ENCODE measurements around the gene NT5C1A. TPM values are rescaled to one million over a fixed set of nuclear protein-coding genes. Genes with fewer than 3 reads are reported as not detected.

Gene NT5C1A
- total RNA-seq, 2 experiments from 2014 or later, result not detected

DNA sequence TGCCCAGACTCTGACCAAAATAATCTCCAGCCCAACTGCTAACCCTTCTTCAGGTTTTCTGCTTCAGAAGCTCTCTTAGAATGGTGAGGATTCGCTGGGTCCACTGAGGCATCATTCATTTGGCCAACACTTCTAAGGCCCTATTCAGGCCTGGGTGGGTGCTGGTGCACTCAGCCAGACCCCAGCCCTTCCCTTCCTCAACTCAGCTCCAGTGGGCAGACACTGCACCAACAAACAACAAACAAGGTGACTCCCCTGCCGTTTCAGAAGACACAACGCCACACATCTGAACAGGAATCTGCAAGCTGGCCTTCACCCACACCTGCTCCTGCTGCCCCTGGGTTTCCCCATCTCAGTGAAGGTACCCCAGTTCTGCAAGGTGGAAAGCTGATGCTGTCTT is 38.5 kb downstream of the NT5C1A start:
- no TSS peak for BruUV-seq (replicated peaks)
- no peaks in the 10 kb centered on the region for H3K9me2 ChIP-seq (ENCODE audit: insufficient read depth, low read length)
- no peaks in the 10 kb centered on the region for H4K20me1 ChIP-seq (ENCODE audit: insufficient read depth, low read length)
- no peak overlapping the region for H3K27ac ChIP-seq (ENCODE audit: low read depth, low read length, poor library complexity, severe bottlenecking)
- H3K79me2 ChIP-seq (ENCODE audit: insufficient read depth, low read depth, low read length), result no peaks in the 10 kb centered on the region
- DNase-seq (ENCODE audit: low spot score), result no peak
- no peaks in the 10 kb centered on the region for H3K36me3 ChIP-seq (ENCODE audit: insufficient read depth, low read length)
- intact Hi-C loops (cut with micrococcal nuclease; ENCODE audit: unreplicated experiment), result no loop called here
- H2AFZ ChIP-seq (ENCODE audit: low read length), result no peak overlapping the region
- no peaks in the 10 kb centered on the region for H3K4me1 ChIP-seq (ENCODE audit: insufficient read depth, low read length, poor library complexity, severe bottlenecking)
- no peaks in the 10 kb centered on the region for H3K9me3 ChIP-seq (ENCODE audit: low read length)
- POLR2A ChIA-PET, result no interaction called here
- no peak overlapping the region for H3K4me3 ChIP-seq (ENCODE audit: low read depth, low read length, poor library complexity, severe bottlenecking)
- no peak for TF ChIP-seq EZH2phosphoT487 (IDR thresholded peaks at IDR 0.05; ENCODE audit: borderline replicate concordance, low read depth, low read length)
- TF ChIP-seq, protein P1, sequence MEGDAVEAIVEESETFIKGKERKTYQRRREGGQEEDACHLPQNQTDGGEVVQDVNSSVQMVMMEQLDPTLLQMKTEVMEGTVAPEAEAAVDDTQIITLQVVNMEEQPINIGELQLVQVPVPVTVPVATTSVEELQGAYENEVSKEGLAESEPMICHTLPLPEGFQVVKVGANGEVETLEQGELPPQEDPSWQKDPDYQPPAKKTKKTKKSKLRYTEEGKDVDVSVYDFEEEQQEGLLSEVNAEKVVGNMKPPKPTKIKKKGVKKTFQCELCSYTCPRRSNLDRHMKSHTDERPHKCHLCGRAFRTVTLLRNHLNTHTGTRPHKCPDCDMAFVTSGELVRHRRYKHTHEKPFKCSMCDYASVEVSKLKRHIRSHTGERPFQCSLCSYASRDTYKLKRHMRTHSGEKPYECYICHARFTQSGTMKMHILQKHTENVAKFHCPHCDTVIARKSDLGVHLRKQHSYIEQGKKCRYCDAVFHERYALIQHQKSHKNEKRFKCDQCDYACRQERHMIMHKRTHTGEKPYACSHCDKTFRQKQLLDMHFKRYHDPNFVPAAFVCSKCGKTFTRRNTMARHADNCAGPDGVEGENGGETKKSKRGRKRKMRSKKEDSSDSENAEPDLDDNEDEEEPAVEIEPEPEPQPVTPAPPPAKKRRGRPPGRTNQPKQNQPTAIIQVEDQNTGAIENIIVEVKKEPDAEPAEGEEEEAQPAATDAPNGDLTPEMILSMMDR (conservative IDR thresholded peaks at IDR 0.05; ENCODE audit: low read length), result no peak
- CTCF ChIA-PET (ENCODE audit: unreplicated experiment), result no interaction called here
- no peak overlapping the region for H3K4me2 ChIP-seq (ENCODE audit: low read length)

DNA sequence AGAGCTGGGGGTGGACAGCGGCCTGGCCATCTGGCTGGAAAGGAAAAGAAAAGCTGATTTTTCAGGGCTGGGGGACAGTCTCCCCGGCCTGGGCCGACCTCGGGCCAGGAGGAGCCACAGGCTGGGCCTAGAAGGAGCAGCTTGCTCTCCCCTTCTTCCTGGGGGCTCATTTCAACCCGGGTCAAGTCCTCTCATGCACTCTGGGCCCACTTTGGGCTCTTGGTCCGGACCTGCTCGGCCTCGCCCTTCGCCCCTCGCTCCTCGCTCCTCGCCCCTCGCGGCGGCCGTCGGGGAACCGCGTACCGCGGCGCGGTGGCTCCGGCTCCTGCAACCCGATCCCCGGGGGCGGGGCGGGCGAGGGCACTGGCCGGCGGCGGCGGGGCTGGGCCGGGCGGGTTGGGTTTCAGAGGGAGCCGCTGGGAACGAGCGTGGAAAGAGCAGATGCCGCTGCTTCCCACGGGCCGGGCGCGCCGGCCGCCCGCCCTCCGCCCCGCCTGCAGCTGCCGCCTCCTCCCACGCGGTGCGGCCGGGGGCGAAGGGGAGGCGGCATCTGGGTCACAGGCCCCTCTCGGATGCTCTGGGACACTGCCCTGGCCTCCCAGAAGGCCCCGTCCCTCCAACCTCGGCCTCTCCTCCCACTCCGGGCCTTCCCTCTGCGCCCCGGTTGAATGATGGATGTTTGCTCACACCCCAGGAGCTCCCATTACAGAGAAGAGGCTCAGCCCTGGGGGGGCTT is 39.1 kb downstream of the NT5C1A start:
- Histone ChIP-seq H4K20me1 (ENCODE audit: insufficient read depth, low read length) (no peaks in the 10 kb centered on the region), H3K4me1 (ENCODE audit: insufficient read depth, low read length, poor library complexity, severe bottlenecking) (no peaks in the 10 kb centered on the region), H3K36me3 (ENCODE audit: insufficient read depth, low read length) (no peaks in the 10 kb centered on the region), H3K79me2 (ENCODE audit: insufficient read depth, low read depth, low read length) (no peaks in the 10 kb centered on the region), H3K4me3 (ENCODE audit: low read depth, low read length, poor library complexity, severe bottlenecking) (no peak overlapping the region), H3K4me2 (ENCODE audit: low read length) (no peak overlapping the region), H3K9me2 (ENCODE audit: insufficient read depth, low read length) (no peaks in the 10 kb centered on the region), H3K27ac (ENCODE audit: low read depth, low read length, poor library complexity, severe bottlenecking) (no peak overlapping the region), H3K9me3 (ENCODE audit: low read length) (no peaks in the 10 kb centered on the region), H2AFZ (ENCODE audit: low read length) (no peak overlapping the region)
- intact Hi-C loops (cut with micrococcal nuclease; ENCODE audit: unreplicated experiment), result no loop called here
- DNase-seq (ENCODE audit: low spot score), result no peak
- no TSS peak for BruUV-seq (replicated peaks)
- CTCF ChIA-PET (ENCODE audit: unreplicated experiment), result no interaction called here
- TF ChIP-seq, protein P1 (conservative IDR thresholded peaks at IDR 0.05; ENCODE audit: low read length), result no peak
- TF ChIP-seq EZH2phosphoT487 (IDR thresholded peaks at IDR 0.05; ENCODE audit: borderline replicate concordance, low read depth, low read length), result no peak
- POLR2A ChIA-PET, result no interaction called here

- Histone ChIP-seq H3K9me2 (ENCODE audit: insufficient read depth, low read length) (no peaks in the 10 kb centered on the region), H2AFZ (ENCODE audit: low read length) (no peak overlapping the region), H3K36me3 (ENCODE audit: insufficient read depth, low read length) (no peaks in the 10 kb centered on the region), H3K4me2 (ENCODE audit: low read length) (no peak overlapping the region), H4K20me1 (ENCODE audit: insufficient read depth, low read length) (no peaks in the 10 kb centered on the region), H3K9me3 (ENCODE audit: low read length) (no peaks in the 10 kb centered on the region), H3K27ac (ENCODE audit: low read depth, low read length, poor library complexity, severe bottlenecking) (no peak overlapping the region), H3K4me1 (ENCODE audit: insufficient read depth, low read length, poor library complexity, severe bottlenecking) (no peaks in the 10 kb centered on the region), H3K79me2 (ENCODE audit: insufficient read depth, low read depth, low read length) (no peaks in the 10 kb centered on the region), H3K4me3 (ENCODE audit: low read depth, low read length, poor library complexity, severe bottlenecking) (no peak overlapping the region)
- CTCF ChIA-PET (ENCODE audit: unreplicated experiment), result no interaction called here
- no peak for DNase-seq (ENCODE audit: low spot score)
- POLR2A ChIA-PET, result no interaction called here
- BruUV-seq (replicated peaks), result no TSS peak
- intact Hi-C loops (cut with micrococcal nuclease; ENCODE audit: unreplicated experiment), result no loop called here
- TF ChIP-seq, protein P1 (conservative IDR thresholded peaks at IDR 0.05; ENCODE audit: low read length), result no peak
- no peak for TF ChIP-seq EZH2phosphoT487 (IDR thresholded peaks at IDR 0.05; ENCODE audit: borderline replicate concordance, low read depth, low read length)
Observed at GRCh38 chr1:39632323-39632681, 39.6 kb downstream of the NT5C1A start.

All from OCI-LY7 (cell line).